Chondrocyte (in vitro differentiated cells): ENCODE results near the gene PGAM1. TPM values are rescaled to one million over a fixed set of nuclear protein-coding genes. Genes with fewer than 3 reads are reported as not detected.
A peak's percentile ranks its signal among the peaks of the same experiment; 100 is the strongest.

ENCODE experiments used
- DNase-seq: peaks from one replicate; pipeline ENCODE4 v3.0.0; 2021; ENCODE audit warnings: mixed read lengths, low spot score
- H3K27ac Mint-ChIP-seq: one replicate; pipeline ENCODE4 v1.8.0; 2021; ENCODE audit warnings: mild to moderate bottlenecking, moderate library complexity, mixed read lengths; ENCODE audit not compliant: unreplicated experiment
- H3K27me3 Mint-ChIP-seq: 2 replicates; pipeline ENCODE4 v1.8.0; 2021; ENCODE audit warnings: low read depth, mixed read lengths
- H3K36me3 Mint-ChIP-seq: 2 replicates; pipeline ENCODE4 v1.8.0; 2021; ENCODE audit warnings: low read depth, mixed read lengths
- H3K4me1 Mint-ChIP-seq: 2 replicates; pipeline ENCODE4 v1.8.0; 2021; ENCODE audit warnings: low read depth, mild to moderate bottlenecking, mixed read lengths
- H3K4me3 Mint-ChIP-seq: one replicate; pipeline ENCODE4 v1.8.0; 2021; ENCODE audit warnings: mild to moderate bottlenecking, moderate library complexity, mixed read lengths; ENCODE audit not compliant: unreplicated experiment
- H3K9me3 Mint-ChIP-seq: 2 replicates; pipeline ENCODE4 v1.8.0; 2021; ENCODE audit warnings: low read depth, mixed read lengths
- CTCF ChIP-seq: fragments of 200-600 bp; sonication (generic); IDR thresholded peaks from 2 replicates; pipeline ENCODE4 v1.5.0; 2021; ENCODE audit warnings: antibody characterized with exemption, mild to moderate bottlenecking, moderate library complexity
- total RNA-seq: library from RNA; stranded (reverse); gene quantifications from 3 replicates; pipeline ENCODE4 v1.2.1, GENCODE V29; 2021

PGAM1 gene
- total RNA-seq, 1 donor from 2014 or later: 334 TPM

DNA sequence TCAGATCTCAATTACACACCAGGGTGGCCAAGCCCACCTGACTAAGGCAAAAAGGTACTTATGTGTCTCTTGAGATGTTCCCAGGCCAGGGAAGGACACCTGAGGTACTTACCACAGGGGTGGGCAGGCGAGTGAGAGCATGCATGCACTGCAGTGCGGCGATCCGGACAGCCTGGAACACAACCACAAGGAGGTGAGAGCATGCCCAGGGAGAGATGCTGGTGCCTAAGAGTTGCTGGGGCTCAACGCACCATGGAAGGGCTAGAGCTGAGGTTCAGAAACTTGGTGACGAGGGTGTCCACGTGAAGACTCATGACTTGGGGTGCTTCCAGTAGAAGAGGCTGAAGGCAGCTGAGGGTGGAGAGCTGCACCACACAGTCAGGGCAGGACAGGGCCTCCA lies 33.1 kb downstream of the PGAM1 start:
- no peak for DNase-seq
- Mint-ChIP-seq H3K4me3 (no peak overlapping the region), H3K9me3 (no peaks in the 10 kb centered on the region), H3K27me3 (no peaks in the 10 kb centered on the region), H3K4me1 (peaks cover 15% of the 10 kb centered on the region), H3K27ac (peak overlapping the region; percentile 55), H3K36me3 (peaks cover 51% of the 10 kb centered on the region)
- no peak for TF ChIP-seq CTCF

DNA sequence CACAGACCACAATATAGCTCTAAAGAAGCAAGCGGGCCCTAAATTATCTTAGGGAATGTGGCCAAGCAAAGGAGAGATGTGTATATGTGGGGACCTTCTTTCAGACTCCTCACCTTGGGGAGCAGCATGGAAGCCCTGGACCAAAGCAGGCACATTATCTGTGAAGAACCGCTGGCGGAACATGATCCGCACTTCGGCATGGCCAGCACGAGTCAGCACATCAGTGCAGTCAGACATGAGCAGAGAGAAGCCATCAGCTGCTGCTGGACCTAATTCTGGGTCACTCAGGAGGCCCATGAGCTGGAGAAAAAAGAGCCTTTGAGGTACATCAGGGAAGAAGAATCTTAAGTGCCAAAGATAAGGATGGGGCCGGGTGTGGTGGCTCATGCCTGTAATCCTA lies 33.9 kb downstream of the PGAM1 start:
- H3K27me3 Mint-ChIP-seq: no peaks in the 10 kb centered on the region
- TF ChIP-seq CTCF: no peak
- no peak overlapping the region for H3K4me3 Mint-ChIP-seq
- H3K4me1 Mint-ChIP-seq: peaks cover 6% of the 10 kb centered on the region
- H3K9me3 Mint-ChIP-seq: no peaks in the 10 kb centered on the region
- no peak for DNase-seq
- H3K27ac Mint-ChIP-seq: peak overlapping the region; percentile 83
- H3K36me3 Mint-ChIP-seq: peaks cover 52% of the 10 kb centered on the region

DNA sequence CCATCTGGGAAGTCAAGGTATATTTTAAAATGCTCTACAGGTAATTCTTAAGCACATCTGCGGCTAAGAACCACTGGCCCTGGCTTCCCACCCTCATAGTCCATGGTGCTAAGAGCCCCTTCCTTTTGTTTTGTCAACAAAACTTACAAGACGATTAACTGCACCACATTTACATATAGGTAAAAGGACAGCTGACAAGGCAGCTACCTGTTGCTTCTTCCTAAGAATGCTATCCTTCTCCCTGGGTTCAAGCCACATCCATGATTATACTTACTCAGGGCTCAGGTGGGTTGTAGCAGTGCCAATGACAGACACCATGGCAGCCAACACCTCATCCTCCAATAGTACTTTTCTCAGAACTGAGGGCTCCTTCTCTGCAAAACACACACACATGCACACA lies 36.3 kb downstream of the PGAM1 start:
- Mint-ChIP-seq H3K4me3 (no peak overlapping the region), H3K27me3 (no peaks in the 10 kb centered on the region), H3K36me3 (peaks cover 46% of the 10 kb centered on the region), H3K4me1 (no peaks in the 10 kb centered on the region), H3K9me3 (no peaks in the 10 kb centered on the region), H3K27ac (no peak overlapping the region)
- no peak for DNase-seq
- no peak for TF ChIP-seq CTCF

- Mint-ChIP-seq H3K27ac (peak overlapping the region; percentile 20), H3K27me3 (no peaks in the 10 kb centered on the region), H3K36me3 (peaks cover 40% of the 10 kb centered on the region), H3K4me3 (no peak overlapping the region), H3K9me3 (no peaks in the 10 kb centered on the region), H3K4me1 (no peaks in the 10 kb centered on the region)
- DNase-seq: no peak
- TF ChIP-seq CTCF: peak; percentile 98
These were observed 37.6 kb downstream of the PGAM1 start for GRCh38 chr10:97463363-97464132.

DNA sequence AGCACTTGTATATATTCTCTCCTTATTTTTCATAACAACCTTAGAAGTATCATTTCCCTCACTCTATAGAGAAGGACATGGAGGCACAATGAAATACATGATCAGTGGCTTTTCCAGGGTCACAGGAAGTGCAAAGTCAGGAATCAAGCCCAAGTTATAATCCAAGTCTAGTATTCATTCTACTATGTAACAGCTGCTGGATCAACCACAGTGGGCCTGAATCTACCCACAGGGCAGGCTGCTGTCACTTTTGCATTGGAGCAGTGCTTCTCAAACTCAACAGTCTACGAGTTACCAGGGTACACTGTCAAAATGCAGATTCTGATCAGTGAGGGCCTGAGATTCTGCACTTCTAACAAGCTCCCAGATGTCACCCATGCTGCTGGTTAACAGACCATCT lies 38.2 kb downstream of the PGAM1 start:
- Mint-ChIP-seq H3K9me3 (no peaks in the 10 kb centered on the region), H3K4me1 (no peaks in the 10 kb centered on the region), H3K4me3 (no peak overlapping the region), H3K27ac (peak overlapping the region; percentile 73), H3K27me3 (no peaks in the 10 kb centered on the region), H3K36me3 (peaks cover 34% of the 10 kb centered on the region)
- TF ChIP-seq CTCF: no peak
- DNase-seq: no peak
